ENCODE data around the gene RALGAPA2. TPM values are rescaled to one million over a fixed set of nuclear protein-coding genes. Genes with fewer than 3 reads are reported as not detected.

Gene RALGAPA2
- total RNA-seq, 1 experiment from 2014 or later, result 18.2 TPM

- TF ChIP-seq STAT6 (CRISPR knock-in tag; conservative IDR thresholded peaks at IDR 0.05; ENCODE audit: low read depth) (no peak), NR1H2 (CRISPR knock-in tag; IDR thresholded peaks at IDR 0.05) (no peak), MYBL2 (CRISPR knock-in tag; IDR thresholded peaks at IDR 0.05) (no peak), ZNF671 (CRISPR knock-in tag; IDR thresholded peaks at IDR 0.05) (no peak), FOXJ3 (CRISPR knock-in tag; IDR thresholded peaks at IDR 0.05; ENCODE audit: borderline replicate concordance) (no peak), CREB1 (CRISPR knock-in tag; IDR thresholded peaks at IDR 0.05) (no peak), MLX (CRISPR knock-in tag; IDR thresholded peaks at IDR 0.05) (no peak)
These were observed 42.3 kb upstream of the RALGAPA2 start (continued) for GRCh38 chr20:20754714-20755113.

DNA sequence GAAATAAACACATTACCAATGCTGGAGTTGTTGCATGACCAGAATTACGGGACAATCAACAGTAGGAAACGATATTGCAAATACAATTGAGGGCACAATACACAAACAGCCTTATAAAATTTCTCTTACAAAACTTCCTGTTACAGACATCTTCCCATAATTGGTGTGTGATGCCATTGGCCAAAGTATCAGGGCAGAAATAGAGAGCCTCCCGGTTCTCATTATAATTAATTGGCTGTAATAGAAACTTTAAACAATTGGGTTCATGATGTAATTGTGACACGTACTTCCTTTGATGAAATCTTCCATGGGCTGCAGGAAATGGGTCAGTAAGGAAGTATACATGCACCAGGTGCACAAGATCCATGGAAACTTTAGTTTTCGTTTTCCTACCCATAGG lies 40.3 kb upstream of the RALGAPA2 start:
- Mint-ChIP-seq H3K4me3 (no peak overlapping the region), H3K27me3 (ENCODE audit: low read depth) (no peaks in the 10 kb centered on the region), H3K27ac (no peak overlapping the region), H3K4me1 (no peaks in the 10 kb centered on the region), H3K36me3 (peaks cover 7% of the 10 kb centered on the region), H3K9me3 (peaks cover 10% of the 10 kb centered on the region)
- POLR2A ChIA-PET, result no interaction called here
- CTCF ChIA-PET, result no interaction called here
- DNase-seq (ENCODE audit: low spot score) (no peak), ATAC-seq (no peak)
- no peak for TF ChIP-seq FOXJ3 (CRISPR knock-in tag; IDR thresholded peaks at IDR 0.05; ENCODE audit: borderline replicate concordance)

DNA sequence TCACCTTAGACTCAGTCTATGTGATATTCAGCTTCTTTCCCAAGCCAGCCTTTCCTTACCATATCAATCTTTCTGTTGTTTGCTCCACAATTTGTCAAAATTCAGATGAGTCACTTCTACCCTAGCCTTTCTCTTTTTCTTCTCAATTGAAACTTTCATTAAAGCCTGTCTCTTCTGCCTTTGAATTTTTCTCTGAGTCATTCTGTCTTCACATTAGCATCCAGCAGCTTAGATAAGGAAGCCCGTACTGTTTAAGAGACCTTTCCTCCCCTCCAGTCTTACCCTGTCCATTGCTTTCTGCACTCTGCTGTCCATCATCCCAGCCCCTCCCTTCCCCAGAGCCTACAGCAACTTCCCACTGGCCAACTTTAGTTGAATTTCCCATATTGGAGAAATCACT lies 34.9 kb upstream of the RALGAPA2 start:
- H3K9me3 Mint-ChIP-seq, result peaks cover 10% of the 10 kb centered on the region
- TF ChIP-seq, protein P1, sequence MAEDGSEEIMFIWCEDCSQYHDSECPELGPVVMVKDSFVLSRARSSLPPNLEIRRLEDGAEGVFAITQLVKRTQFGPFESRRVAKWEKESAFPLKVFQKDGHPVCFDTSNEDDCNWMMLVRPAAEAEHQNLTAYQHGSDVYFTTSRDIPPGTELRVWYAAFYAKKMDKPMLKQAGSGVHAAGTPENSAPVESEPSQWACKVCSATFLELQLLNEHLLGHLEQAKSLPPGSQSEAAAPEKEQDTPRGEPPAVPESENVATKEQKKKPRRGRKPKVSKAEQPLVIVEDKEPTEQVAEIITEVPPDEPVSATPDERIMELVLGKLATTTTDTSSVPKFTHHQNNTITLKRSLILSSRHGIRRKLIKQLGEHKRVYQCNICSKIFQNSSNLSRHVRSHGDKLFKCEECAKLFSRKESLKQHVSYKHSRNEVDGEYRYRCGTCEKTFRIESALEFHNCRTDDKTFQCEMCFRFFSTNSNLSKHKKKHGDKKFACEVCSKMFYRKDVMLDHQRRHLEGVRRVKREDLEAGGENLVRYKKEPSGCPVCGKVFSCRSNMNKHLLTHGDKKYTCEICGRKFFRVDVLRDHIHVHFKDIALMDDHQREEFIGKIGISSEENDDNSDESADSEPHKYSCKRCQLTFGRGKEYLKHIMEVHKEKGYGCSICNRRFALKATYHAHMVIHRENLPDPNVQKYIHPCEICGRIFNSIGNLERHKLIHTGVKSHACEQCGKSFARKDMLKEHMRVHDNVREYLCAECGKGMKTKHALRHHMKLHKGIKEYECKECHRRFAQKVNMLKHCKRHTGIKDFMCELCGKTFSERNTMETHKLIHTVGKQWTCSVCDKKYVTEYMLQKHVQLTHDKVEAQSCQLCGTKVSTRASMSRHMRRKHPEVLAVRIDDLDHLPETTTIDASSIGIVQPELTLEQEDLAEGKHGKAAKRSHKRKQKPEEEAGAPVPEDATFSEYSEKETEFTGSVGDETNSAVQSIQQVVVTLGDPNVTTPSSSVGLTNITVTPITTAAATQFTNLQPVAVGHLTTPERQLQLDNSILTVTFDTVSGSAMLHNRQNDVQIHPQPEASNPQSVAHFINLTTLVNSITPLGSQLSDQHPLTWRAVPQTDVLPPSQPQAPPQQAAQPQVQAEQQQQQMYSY (CRISPR knock-in tag; IDR thresholded peaks at IDR 0.05), result no peak
- TF ChIP-seq, protein P2, sequence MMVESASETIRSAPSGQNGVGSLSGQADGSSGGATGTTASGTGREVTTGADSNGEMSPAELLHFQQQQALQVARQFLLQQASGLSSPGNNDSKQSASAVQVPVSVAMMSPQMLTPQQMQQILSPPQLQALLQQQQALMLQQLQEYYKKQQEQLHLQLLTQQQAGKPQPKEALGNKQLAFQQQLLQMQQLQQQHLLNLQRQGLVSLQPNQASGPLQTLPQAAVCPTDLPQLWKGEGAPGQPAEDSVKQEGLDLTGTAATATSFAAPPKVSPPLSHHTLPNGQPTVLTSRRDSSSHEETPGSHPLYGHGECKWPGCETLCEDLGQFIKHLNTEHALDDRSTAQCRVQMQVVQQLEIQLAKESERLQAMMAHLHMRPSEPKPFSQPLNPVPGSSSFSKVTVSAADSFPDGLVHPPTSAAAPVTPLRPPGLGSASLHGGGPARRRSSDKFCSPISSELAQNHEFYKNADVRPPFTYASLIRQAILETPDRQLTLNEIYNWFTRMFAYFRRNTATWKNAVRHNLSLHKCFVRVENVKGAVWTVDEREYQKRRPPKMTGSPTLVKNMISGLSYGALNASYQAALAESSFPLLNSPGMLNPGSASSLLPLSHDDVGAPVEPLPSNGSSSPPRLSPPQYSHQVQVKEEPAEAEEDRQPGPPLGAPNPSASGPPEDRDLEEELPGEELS (CRISPR knock-in tag; IDR thresholded peaks at IDR 0.05), result no peak
- TF ChIP-seq E2F4 (CRISPR knock-in tag; IDR thresholded peaks at IDR 0.05; ENCODE audit: borderline replicate concordance, low read depth) (no peak), KAT7 (CRISPR knock-in tag; IDR thresholded peaks at IDR 0.05; ENCODE audit: borderline replicate concordance) (no peak), PREB (CRISPR knock-in tag; IDR thresholded peaks at IDR 0.05; ENCODE audit: borderline replicate concordance) (no peak), SMAD4 (CRISPR knock-in tag; IDR thresholded peaks at IDR 0.05) (no peak), MAX (CRISPR knock-in tag; IDR thresholded peaks at IDR 0.05) (no peak), STAT6 (CRISPR knock-in tag; conservative IDR thresholded peaks at IDR 0.05; ENCODE audit: low read depth) (no peak)
- DNase-seq (ENCODE audit: low spot score) (no peak), ATAC-seq (no peak)
- peaks cover 7% of the 10 kb centered on the region for H3K36me3 Mint-ChIP-seq
- no peaks in the 10 kb centered on the region; the same call in 1 of the 2 replicates for H3K27me3 Mint-ChIP-seq (ENCODE audit: low read depth)
- ChIA-PET POLR2A (no interaction called here), CTCF (no interaction called here)
- no peak overlapping the region for H3K27ac Mint-ChIP-seq
- H3K4me1 Mint-ChIP-seq, result peaks cover 24% of the 10 kb centered on the region
- H3K4me3 Mint-ChIP-seq, result no peak overlapping the region
